ENCODE measurements around the gene SLC35F3. TPM values are rescaled to one million over a fixed set of nuclear protein-coding genes. Genes with fewer than 3 reads are reported as not detected.

The SLC35F3 gene
- total RNA-seq, 1 experiment from 2014 or later, result not detected

- Histone ChIP-seq H3K9me3 (no peaks in the 10 kb centered on the region), H3K4me3 (ENCODE audit: low read depth, low read length) (no peak overlapping the region), H3K27me3 (replicated peaks; ENCODE audit: control insufficient read depth, insufficient read depth, low read length) (no peaks in the 10 kb centered on the region; the same call in 1 of the 2 replicates), H3K4me1 (no peaks in the 10 kb centered on the region), H3K36me3 (ENCODE audit: control insufficient read depth, insufficient read depth, low read length) (no peaks in the 10 kb centered on the region)
- ChIA-PET CTCF (no interaction called here), POLR2A (no interaction called here)
- peaks cover 7% of the 10 kb centered on the region for H3K27me3 Mint-ChIP-seq (ENCODE audit: insufficient read depth, unreplicated experiment)
- H3K36me3 Mint-ChIP-seq (ENCODE audit: insufficient read depth, unreplicated experiment), result no peaks in the 10 kb centered on the region
- H3K4me3 Mint-ChIP-seq (ENCODE audit: unreplicated experiment), result no peak overlapping the region
- no peak for DNase-seq
- no TSS peak for BruUV-seq (replicated peaks)
- no peak for TF ChIP-seq CTCF (IDR thresholded peaks at IDR 0.05; ENCODE audit: insufficient read depth in 1 of 2, low read depth in 1 of 2, low read length in 1 of 2, severe bottlenecking in 1 of 2, unreplicated experiment in 1 of 2)
- no peak overlapping the region for H3K27ac Mint-ChIP-seq (ENCODE audit: unreplicated experiment)
- H3K4me1 Mint-ChIP-seq (ENCODE audit: low read depth, unreplicated experiment), result no peaks in the 10 kb centered on the region
- intact Hi-C loops (cut with micrococcal nuclease; ENCODE audit: unreplicated experiment), result no loop called here
- no peaks in the 10 kb centered on the region for H3K9me3 Mint-ChIP-seq (ENCODE audit: unreplicated experiment)
Observed at GRCh38 chr1:234164098-234164709, 259.7 kb downstream of the SLC35F3 start.

GRCh38 chr1:234168061-234168724 is 263.7 kb downstream of the SLC35F3 start:
- TF ChIP-seq CTCF (IDR thresholded peaks at IDR 0.05; ENCODE audit: insufficient read depth in 1 of 2, low read depth in 1 of 2, low read length in 1 of 2, severe bottlenecking in 1 of 2, unreplicated experiment in 1 of 2), result no peak
- no peak overlapping the region for H3K4me3 Mint-ChIP-seq (ENCODE audit: unreplicated experiment)
- POLR2A ChIA-PET, result no interaction called here
- H3K36me3 Mint-ChIP-seq (ENCODE audit: insufficient read depth, unreplicated experiment), result no peaks in the 10 kb centered on the region
- Histone ChIP-seq H3K9me3 (no peaks in the 10 kb centered on the region), H3K4me1 (no peaks in the 10 kb centered on the region), H3K4me3 (ENCODE audit: low read depth, low read length) (no peak overlapping the region), H3K36me3 (ENCODE audit: control insufficient read depth, insufficient read depth, low read length) (no peaks in the 10 kb centered on the region), H3K27me3 (replicated peaks; ENCODE audit: control insufficient read depth, insufficient read depth, low read length) (no peaks in the 10 kb centered on the region; the same call in none of the 2 replicates)
- DNase-seq, result no peak
- no TSS peak for BruUV-seq (replicated peaks)
- CTCF ChIA-PET, result no interaction called here
- intact Hi-C loops (cut with micrococcal nuclease; ENCODE audit: unreplicated experiment), result no loop called here
- H3K4me1 Mint-ChIP-seq (ENCODE audit: low read depth, unreplicated experiment), result no peaks in the 10 kb centered on the region
- H3K27ac Mint-ChIP-seq (ENCODE audit: unreplicated experiment), result no peak overlapping the region
- H3K9me3 Mint-ChIP-seq (ENCODE audit: unreplicated experiment), result no peaks in the 10 kb centered on the region
- peaks cover 4% of the 10 kb centered on the region for H3K27me3 Mint-ChIP-seq (ENCODE audit: insufficient read depth, unreplicated experiment)

GRCh38 chr1:234169161-234169849 is 264.8 kb downstream of the SLC35F3 start:
- Mint-ChIP-seq H3K27ac (ENCODE audit: unreplicated experiment) (no peak overlapping the region), H3K27me3 (ENCODE audit: insufficient read depth, unreplicated experiment) (peaks cover under 1% of the 10 kb centered on the region)
- no TSS peak for BruUV-seq (replicated peaks)

More at GRCh38 chr1:234169161-234169849, 264.8 kb downstream of the SLC35F3 start:
- no peaks in the 10 kb centered on the region for H3K4me1 Mint-ChIP-seq (ENCODE audit: low read depth, unreplicated experiment)
- H3K36me3 ChIP-seq (ENCODE audit: control insufficient read depth, insufficient read depth, low read length), result no peaks in the 10 kb centered on the region
- H3K36me3 Mint-ChIP-seq (ENCODE audit: insufficient read depth, unreplicated experiment), result no peaks in the 10 kb centered on the region
- H3K4me1 ChIP-seq, result no peaks in the 10 kb centered on the region
- CTCF ChIA-PET, result interaction anchor here (0.6 kb wide), 1 partner anchor 410 kb away, joined by 4 read pairs; no protein-coding TSS in a partner anchor
- H3K9me3 ChIP-seq, result no peaks in the 10 kb centered on the region
- H3K27me3 ChIP-seq (replicated peaks; ENCODE audit: control insufficient read depth, insufficient read depth, low read length), result no peaks in the 10 kb centered on the region; the same call in none of the 2 replicates
- POLR2A ChIA-PET, result no interaction called here
- H3K4me3 ChIP-seq (ENCODE audit: low read depth, low read length), result no peak overlapping the region
- no peak for TF ChIP-seq CTCF (IDR thresholded peaks at IDR 0.05; ENCODE audit: insufficient read depth in 1 of 2, low read depth in 1 of 2, low read length in 1 of 2, severe bottlenecking in 1 of 2, unreplicated experiment in 1 of 2)
- DNase-seq, result no peak
- no peaks in the 10 kb centered on the region for H3K9me3 Mint-ChIP-seq (ENCODE audit: unreplicated experiment)
- no peak overlapping the region for H3K4me3 Mint-ChIP-seq (ENCODE audit: unreplicated experiment)
- intact Hi-C loops (cut with micrococcal nuclease; ENCODE audit: unreplicated experiment), result no loop called here
